ENCODE data around the gene SCML1. TPM values are rescaled to one million over a fixed set of nuclear protein-coding genes. Genes with fewer than 3 reads are reported as not detected.

Gene SCML1
- total RNA-seq, 1 experiment from 2014 or later: 1.6 TPM

DNA sequence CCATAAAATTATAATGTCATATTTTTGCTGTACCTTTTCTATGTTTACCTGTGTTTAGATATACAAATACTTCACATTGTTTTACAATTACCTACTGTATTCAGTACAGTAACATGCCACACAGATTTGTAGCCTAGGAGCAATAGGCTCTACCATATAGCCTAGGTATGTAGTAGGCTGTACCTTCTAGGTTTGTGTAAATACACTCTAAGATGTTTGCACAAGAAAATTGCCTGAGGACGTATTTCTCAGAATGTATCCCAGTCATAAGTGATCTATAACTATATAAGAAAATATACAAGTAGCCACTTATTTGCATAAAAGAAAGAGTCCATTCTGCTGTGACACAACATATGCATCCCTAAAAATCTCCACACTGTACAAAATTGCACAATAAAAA, 36.3 kb upstream of the SCML1 start:
- H3K56ac ChIP-seq (ENCODE audit: insufficient read length, low read depth, low read length): no peak overlapping the region
- no peaks in the 10 kb centered on the region for H3K23me2 ChIP-seq (ENCODE audit: insufficient read length, low read depth, low read length, poor library complexity, severe bottlenecking)
- H3K27me3 Mint-ChIP-seq (ENCODE audit: low read depth): no peaks in the 10 kb centered on the region
- no peak overlapping the region for H3K14ac ChIP-seq (ENCODE audit: insufficient read depth, low read length)
- no peaks in the 10 kb centered on the region for H3K79me1 ChIP-seq (ENCODE audit: insufficient read depth, low read depth, low read length, poor library complexity, severe bottlenecking)
- H2BK20ac ChIP-seq (ENCODE audit: low read depth, low read length, poor library complexity, severe bottlenecking): no peak overlapping the region
- H3K4ac ChIP-seq (ENCODE audit: low read depth, low read length): no peak overlapping the region
- DNase-seq: no peak
- no peak overlapping the region for H2BK5ac ChIP-seq (ENCODE audit: insufficient read length, low read length)
- no peaks in the 10 kb centered on the region for H3K9me3 Mint-ChIP-seq
- H3K9me3 ChIP-seq (ENCODE audit: control insufficient read depth, low read depth, low read length): no peaks in the 10 kb centered on the region
- H2AFZ ChIP-seq (ENCODE audit: low read length): no peak overlapping the region
- H4K91ac ChIP-seq (ENCODE audit: insufficient read length, low read depth, low read length): no peak overlapping the region
- WGBS (ENCODE audit: extremely low coverage, insufficient read length, low lambda C conversion rate): no CpG with 5 or more reads among the region's 1 CpG
- no peak overlapping the region for H2BK12ac ChIP-seq (ENCODE audit: insufficient read length, low read depth, low read length)
- no peak overlapping the region for H3K4me3 Mint-ChIP-seq
- no peak overlapping the region for H3K18ac ChIP-seq (ENCODE audit: insufficient read length, low read depth, low read length)
- H3K4me2 ChIP-seq (ENCODE audit: insufficient read depth, insufficient read length, low read length): no peak overlapping the region
- no peak overlapping the region for H4K8ac ChIP-seq (replicated peaks; ENCODE audit: insufficient read length, low read depth, low read length)
- no peaks in the 10 kb centered on the region for H3K27me3 ChIP-seq (ENCODE audit: insufficient read depth, low read length)
- H3K4me1 Mint-ChIP-seq: no peaks in the 10 kb centered on the region
- no peak overlapping the region for H3K27ac Mint-ChIP-seq
- H3K9ac ChIP-seq (ENCODE audit: extremely low read depth, insufficient read length, low read length): no peak overlapping the region
- H3K4me1 ChIP-seq (ENCODE audit: insufficient read depth, low read length): no peaks in the 10 kb centered on the region
- no peaks in the 10 kb centered on the region; a peak in 2 of 7 replicates for H3K36me3 Mint-ChIP-seq (ENCODE audit: insufficient read depth in 1 of 3, low read depth in 3 of 3)
- no peak overlapping the region for H2BK120ac ChIP-seq (ENCODE audit: low read depth, low read length, poor library complexity, severe bottlenecking)
- H3K23ac ChIP-seq (ENCODE audit: insufficient read length, low read depth, low read length): no peak overlapping the region
- H4K5ac ChIP-seq (ENCODE audit: insufficient read length, low read depth, low read length): no peak overlapping the region
- no peak overlapping the region for H3K27ac ChIP-seq (ENCODE audit: insufficient read length, low read depth, low read length)
- H4K20me1 ChIP-seq (ENCODE audit: control insufficient read depth, insufficient read depth, insufficient read length): no peaks in the 10 kb centered on the region
- TF ChIP-seq, protein P1, sequence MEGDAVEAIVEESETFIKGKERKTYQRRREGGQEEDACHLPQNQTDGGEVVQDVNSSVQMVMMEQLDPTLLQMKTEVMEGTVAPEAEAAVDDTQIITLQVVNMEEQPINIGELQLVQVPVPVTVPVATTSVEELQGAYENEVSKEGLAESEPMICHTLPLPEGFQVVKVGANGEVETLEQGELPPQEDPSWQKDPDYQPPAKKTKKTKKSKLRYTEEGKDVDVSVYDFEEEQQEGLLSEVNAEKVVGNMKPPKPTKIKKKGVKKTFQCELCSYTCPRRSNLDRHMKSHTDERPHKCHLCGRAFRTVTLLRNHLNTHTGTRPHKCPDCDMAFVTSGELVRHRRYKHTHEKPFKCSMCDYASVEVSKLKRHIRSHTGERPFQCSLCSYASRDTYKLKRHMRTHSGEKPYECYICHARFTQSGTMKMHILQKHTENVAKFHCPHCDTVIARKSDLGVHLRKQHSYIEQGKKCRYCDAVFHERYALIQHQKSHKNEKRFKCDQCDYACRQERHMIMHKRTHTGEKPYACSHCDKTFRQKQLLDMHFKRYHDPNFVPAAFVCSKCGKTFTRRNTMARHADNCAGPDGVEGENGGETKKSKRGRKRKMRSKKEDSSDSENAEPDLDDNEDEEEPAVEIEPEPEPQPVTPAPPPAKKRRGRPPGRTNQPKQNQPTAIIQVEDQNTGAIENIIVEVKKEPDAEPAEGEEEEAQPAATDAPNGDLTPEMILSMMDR (conservative IDR thresholded peaks at IDR 0.05): no peak
- H3T11ph ChIP-seq (ENCODE audit: low read length): no peak overlapping the region
- H2BK15ac ChIP-seq (ENCODE audit: low read depth, low read length): no peak overlapping the region
- H2AK5ac ChIP-seq (ENCODE audit: insufficient read length, low read length): no peak overlapping the region
- no peaks in the 10 kb centered on the region for H3K79me2 ChIP-seq (ENCODE audit: insufficient read depth, low read length)
